Spinal cord (tissue), 10 donors: ENCODE measurements around the gene SLC38A9. TPM values are rescaled to one million over a fixed set of nuclear protein-coding genes. Genes with fewer than 3 reads are reported as not detected.
"Not testable (repeated sequence)": the region's sequence is repeated elsewhere in the genome, so short reads cannot be mapped to it uniquely, and the experiment has no call there.

ENCODE experiments used
- DNase-seq, 6 donors: peaks; one replicate each; pipeline versions ENCODE4 v3.0.0 to v3.0.0-alpha.2; 2013 to 2015; ENCODE audit warnings: low spot score in 6 of 6, low read depth in 4 of 6
- H3K27ac ChIP-seq: one replicate; pipeline ENCODE4 v1.5.1; 2013; ENCODE audit warnings: low read depth, low read length, control low read depth
- H3K27me3 ChIP-seq: one replicate; pipeline ENCODE4 v1.6.1; 2013; ENCODE audit warnings: low read length; ENCODE audit not compliant: control insufficient read depth, insufficient read depth
- H3K36me3 ChIP-seq: one replicate; pipeline ENCODE4 v1.6.1; 2013; ENCODE audit warnings: low read length; ENCODE audit not compliant: control insufficient read depth, insufficient read depth
- H3K4me1 ChIP-seq: one replicate; pipeline ENCODE4 v1.6.1; 2013; ENCODE audit warnings: low read length; ENCODE audit not compliant: control insufficient read depth, insufficient read depth
- H3K4me3 ChIP-seq: one replicate; pipeline ENCODE4 v1.5.1; 2013; ENCODE audit warnings: low read depth, low read length, control low read depth
- H3K9me3 ChIP-seq: one replicate; pipeline ENCODE4 v1.6.1; 2013; ENCODE audit warnings: low read length; ENCODE audit not compliant: control insufficient read depth, insufficient read depth
- WGBS: methylation state at CpG from one replicate; pipeline ENCODE4 v1.1.5; 2013; ENCODE audit warnings: missing lambda C conversion rate; ENCODE audit not compliant: insufficient coverage; 5-methylcytosine and 5-hydroxymethylcytosine counted together
- polyA plus RNA-seq, 2 donors: library from polyadenylated mRNA; unstranded; fragments of 120-200 nt; gene quantifications; one replicate each; pipeline ENCODE4 v1.2.1, GENCODE V29; 2013; ENCODE audit not compliant: insufficient read length in 2 of 2
- total RNA-seq, 2 donors: library from RNA; depleted of rRNA in 1 of 2; stranded (reverse); fragments of 120-200 nt in 1 of 2; fragments of >200 nt in 1 of 2; gene quantifications; one replicate each; pipeline versions ENCODE4 v1.2.3 to v1.2.4, GENCODE V29; 2013 to 2014
- donor health status: healthy.

Gene SLC38A9
- total and polyA plus RNA-seq, 4 donors, result 16.8 to 63.7 (median 25.0) TPM

DNA sequence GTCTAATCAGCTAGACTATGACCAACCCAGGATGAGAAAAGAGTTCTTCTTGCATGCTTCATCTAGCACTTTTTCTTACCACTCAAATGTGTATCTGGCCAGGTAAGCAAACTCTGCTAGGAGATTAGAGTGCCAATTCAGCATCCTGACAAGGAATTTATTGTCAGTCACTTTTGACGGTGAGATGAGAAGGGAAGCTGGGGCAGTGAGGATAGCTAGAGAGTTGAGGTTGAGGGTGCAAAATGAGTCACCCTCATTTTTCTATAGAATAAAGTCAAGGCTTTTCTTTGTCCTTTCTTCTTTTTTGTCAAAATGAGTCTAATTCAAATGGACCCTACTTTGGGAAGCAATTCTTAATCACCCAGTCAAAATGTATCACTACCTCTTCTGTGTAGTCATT lies 102.7 kb downstream of the SLC38A9 start:
- H3K27me3 ChIP-seq, result no peaks in the 10 kb centered on the region
- peaks cover 3% of the 10 kb centered on the region for H3K4me1 ChIP-seq
- no peak overlapping the region for H3K4me3 ChIP-seq
- H3K27ac ChIP-seq, result no peak overlapping the region
- H3K36me3 ChIP-seq, result no peaks in the 10 kb centered on the region
- WGBS, result 80% methylated on average over 1 of the region's 1 CpG
- no peak for DNase-seq
- H3K9me3 ChIP-seq, result no peaks in the 10 kb centered on the region

GRCh38 chr5:55608595-55609349 lies 103.4 kb downstream of the SLC38A9 start:
- Histone ChIP-seq H3K9me3 (no peaks in the 10 kb centered on the region), H3K27ac (no peak overlapping the region), H3K27me3 (no peaks in the 10 kb centered on the region), H3K4me1 (peaks cover 3% of the 10 kb centered on the region), H3K36me3 (no peaks in the 10 kb centered on the region), H3K4me3 (no peak overlapping the region)
- no CpG with 5 or more reads among the region's 6 CpGs for WGBS
- no peak for DNase-seq

DNA sequence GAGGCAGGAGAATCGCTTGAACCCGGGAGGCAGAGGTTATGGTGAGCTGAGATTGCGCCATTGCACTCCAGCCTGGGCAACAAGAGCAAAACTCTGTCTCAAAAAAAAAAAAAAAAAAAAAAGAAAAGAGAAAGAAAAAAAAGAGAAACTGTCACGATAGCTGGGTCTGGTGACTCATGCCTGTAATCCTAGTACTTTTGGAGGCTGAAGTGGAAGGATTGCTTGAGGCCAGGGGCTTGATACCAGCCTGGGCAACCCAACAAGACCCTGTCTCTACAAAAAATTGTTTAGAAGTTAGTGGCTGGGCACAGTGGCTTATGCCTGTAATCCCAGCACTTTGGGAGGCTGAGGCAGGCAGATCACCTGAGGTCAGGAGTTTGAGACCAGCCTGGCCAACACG lies 104.8 kb downstream of the SLC38A9 start:
- DNase-seq, H3K4me3 ChIP-seq, H3K27me3 ChIP-seq, H3K36me3 ChIP-seq, H3K9me3 ChIP-seq, H3K4me1 ChIP-seq, H3K27ac ChIP-seq: not testable (repeated sequence)
- WGBS, result 100% methylated on average over 2 of the region's 5 CpGs

- H3K4me3 ChIP-seq, result no peak overlapping the region
- DNase-seq, result no peak
- H3K27ac ChIP-seq, result peak overlapping the region; percentile 95
- WGBS, result 28% methylated on average over 3 of the region's 7 CpGs
- H3K27me3 ChIP-seq, result no peaks in the 10 kb centered on the region
- H3K4me1 ChIP-seq, result peaks cover 21% of the 10 kb centered on the region
- H3K36me3 ChIP-seq, result no peaks in the 10 kb centered on the region
- H3K9me3 ChIP-seq, result no peaks in the 10 kb centered on the region
Observed at GRCh38 chr5:55604611-55605067, 107.5 kb downstream of the SLC38A9 start.

GRCh38 chr5:55603922-55604321 lies 108.2 kb downstream of the SLC38A9 start:
- DNase-seq, result no peak
- H3K9me3 ChIP-seq, result no peaks in the 10 kb centered on the region
- WGBS, result 47% methylated on average over 5 of the region's 5 CpGs
- peak overlapping the region; percentile 95 for H3K27ac ChIP-seq
- peaks cover 21% of the 10 kb centered on the region for H3K4me1 ChIP-seq
- H3K36me3 ChIP-seq, result no peaks in the 10 kb centered on the region
- no peaks in the 10 kb centered on the region for H3K27me3 ChIP-seq
- H3K4me3 ChIP-seq, result no peak overlapping the region

DNA sequence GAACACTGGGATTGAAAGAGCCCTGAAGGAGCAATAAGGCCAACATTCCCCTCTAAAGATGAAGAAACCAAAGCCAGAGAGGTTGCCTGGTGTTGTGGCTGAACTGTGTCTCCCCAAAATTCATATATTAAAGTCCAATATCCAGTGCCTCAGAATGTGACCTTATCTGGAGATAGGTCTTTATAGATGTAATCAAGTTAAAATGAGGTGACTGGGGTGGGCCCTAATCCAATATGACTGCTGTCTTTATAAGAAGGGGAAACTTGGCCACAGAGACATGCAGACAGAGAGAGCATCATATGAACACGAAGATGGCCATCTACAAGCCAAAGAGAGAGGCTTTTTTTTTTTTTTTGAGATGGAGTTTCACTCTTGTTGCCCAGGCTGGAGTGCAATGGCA lies 110.5 kb downstream of the SLC38A9 start:
- H3K27me3 ChIP-seq, result no peaks in the 10 kb centered on the region
- H3K9me3 ChIP-seq, result no peaks in the 10 kb centered on the region
- peaks cover 31% of the 10 kb centered on the region for H3K4me1 ChIP-seq
- DNase-seq, result no peak
- no CpG with 5 or more reads among the region's 1 CpG for WGBS
- peak overlapping the region; percentile 95 for H3K27ac ChIP-seq
- no peaks in the 10 kb centered on the region for H3K36me3 ChIP-seq
- no peak overlapping the region for H3K4me3 ChIP-seq

DNA sequence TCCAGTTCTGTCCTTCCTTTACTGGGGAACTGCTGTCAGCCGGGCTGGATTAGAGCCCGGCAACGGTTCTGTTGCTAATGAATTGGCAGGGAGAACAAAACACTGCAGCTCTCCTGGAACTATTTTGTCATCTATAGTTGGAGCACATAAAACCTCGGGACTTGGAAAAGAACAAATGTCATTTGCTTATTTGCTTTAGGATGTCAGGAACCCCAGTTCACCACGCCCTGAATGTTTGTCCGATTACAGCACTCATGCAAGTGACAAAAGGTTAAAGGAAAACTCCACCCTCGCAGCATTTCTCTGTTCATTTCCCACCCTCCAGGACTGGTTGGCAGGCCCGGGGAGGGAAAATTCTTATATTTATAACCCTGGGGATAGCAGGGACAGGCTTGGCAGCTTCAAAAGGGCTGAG lies 110.9 kb downstream of the SLC38A9 start:
- H3K27ac ChIP-seq, result peak overlapping the region; percentile 95
- peaks cover 32% of the 10 kb centered on the region for H3K4me1 ChIP-seq
- H3K4me3 ChIP-seq, result peak overlapping the region; percentile 12
- no peaks in the 10 kb centered on the region for H3K9me3 ChIP-seq
- no peaks in the 10 kb centered on the region for H3K27me3 ChIP-seq
- H3K36me3 ChIP-seq, result no peaks in the 10 kb centered on the region
- DNase-seq, result peak in 4 of 6 donors; percentile 55 to 91 (median 76)
- 21% methylated on average over 4 of the region's 8 CpGs for WGBS

- Histone ChIP-seq H3K4me1 (peaks cover 32% of the 10 kb centered on the region), H3K36me3 (no peaks in the 10 kb centered on the region)
Observed at GRCh38 chr5:55600497-55601203, 111.5 kb downstream of the SLC38A9 start.

DNA sequence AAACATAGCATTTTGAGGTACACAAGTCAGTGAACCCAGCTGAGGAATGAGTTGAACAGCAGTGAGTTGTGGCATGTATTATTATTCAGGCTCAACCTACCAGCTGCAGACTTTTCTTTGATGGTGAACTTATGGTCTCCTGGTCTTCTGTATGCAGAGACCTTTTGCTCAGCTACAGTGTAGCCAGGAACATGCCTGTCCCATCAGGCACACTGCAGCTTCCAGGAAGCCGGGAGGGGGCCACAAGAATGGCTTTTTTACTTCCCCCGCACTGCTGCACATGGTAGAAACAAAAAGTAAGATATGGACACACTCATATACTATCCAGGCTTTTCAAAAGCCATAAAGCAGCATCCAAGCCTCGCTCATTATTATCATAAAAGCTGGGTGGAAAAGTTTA lies 112.0 kb downstream of the SLC38A9 start:
- H3K4me1 ChIP-seq, result peaks cover 32% of the 10 kb centered on the region
- no peaks in the 10 kb centered on the region for H3K9me3 ChIP-seq
- peak overlapping the region; percentile 95 for H3K27ac ChIP-seq
- no peak overlapping the region for H3K4me3 ChIP-seq
- no CpG with 5 or more reads among the region's 3 CpGs for WGBS
- DNase-seq, result no peak
- no peaks in the 10 kb centered on the region for H3K36me3 ChIP-seq
- no peaks in the 10 kb centered on the region for H3K27me3 ChIP-seq

More at GRCh38 chr5:55600497-55601203, 111.5 kb downstream of the SLC38A9 start:
- H3K9me3 ChIP-seq, result no peaks in the 10 kb centered on the region
- DNase-seq, result peak in 1 of 6 donors; percentile 37
- WGBS, result 23% methylated on average over 5 of the region's 6 CpGs
- peak overlapping the region; percentile 12 for H3K4me3 ChIP-seq
- H3K27ac ChIP-seq, result peak overlapping the region; percentile 95
- no peaks in the 10 kb centered on the region for H3K27me3 ChIP-seq
